Measurements from ENCODE around the gene CEP152. TPM values are rescaled to one million over a fixed set of nuclear protein-coding genes. Genes with fewer than 3 reads are reported as not detected.

CEP152 gene
- total and polyA plus RNA-seq, 11 donors = 0.61 to 3.2 (median 1.6) TPM

DNA sequence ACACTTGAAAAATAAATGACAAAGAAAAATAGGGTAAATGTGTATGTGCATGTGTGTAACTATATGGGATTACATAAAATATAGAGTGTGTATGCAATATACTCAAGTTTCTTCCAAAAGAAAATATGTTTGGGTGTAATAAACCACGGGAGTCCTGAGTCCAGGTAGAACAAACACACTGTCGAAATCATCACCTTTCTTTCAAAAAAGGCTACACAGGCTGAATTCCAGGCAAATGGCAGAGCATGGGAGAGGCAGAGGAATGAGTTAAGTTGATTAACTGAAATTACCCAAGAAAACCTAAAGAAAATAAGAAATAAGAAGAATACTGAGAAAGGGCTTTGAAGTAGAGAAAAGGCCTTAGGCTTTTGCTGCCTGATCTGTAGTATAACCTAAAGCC, 26.1 kb downstream of the CEP152 start:
- intact Hi-C loops (cut with DNase I) = no loop called here
- no peak overlapping the region for H3K27ac ChIP-seq
- H3K9me3 ChIP-seq = no peaks in the 10 kb centered on the region
- ATAC-seq (no peak), DNase-seq (no peak)
- TF ChIP-seq POLR2A (IDR thresholded peaks at IDR 0.05) = no peak
- TF ChIP-seq, protein P1, sequence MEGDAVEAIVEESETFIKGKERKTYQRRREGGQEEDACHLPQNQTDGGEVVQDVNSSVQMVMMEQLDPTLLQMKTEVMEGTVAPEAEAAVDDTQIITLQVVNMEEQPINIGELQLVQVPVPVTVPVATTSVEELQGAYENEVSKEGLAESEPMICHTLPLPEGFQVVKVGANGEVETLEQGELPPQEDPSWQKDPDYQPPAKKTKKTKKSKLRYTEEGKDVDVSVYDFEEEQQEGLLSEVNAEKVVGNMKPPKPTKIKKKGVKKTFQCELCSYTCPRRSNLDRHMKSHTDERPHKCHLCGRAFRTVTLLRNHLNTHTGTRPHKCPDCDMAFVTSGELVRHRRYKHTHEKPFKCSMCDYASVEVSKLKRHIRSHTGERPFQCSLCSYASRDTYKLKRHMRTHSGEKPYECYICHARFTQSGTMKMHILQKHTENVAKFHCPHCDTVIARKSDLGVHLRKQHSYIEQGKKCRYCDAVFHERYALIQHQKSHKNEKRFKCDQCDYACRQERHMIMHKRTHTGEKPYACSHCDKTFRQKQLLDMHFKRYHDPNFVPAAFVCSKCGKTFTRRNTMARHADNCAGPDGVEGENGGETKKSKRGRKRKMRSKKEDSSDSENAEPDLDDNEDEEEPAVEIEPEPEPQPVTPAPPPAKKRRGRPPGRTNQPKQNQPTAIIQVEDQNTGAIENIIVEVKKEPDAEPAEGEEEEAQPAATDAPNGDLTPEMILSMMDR (IDR thresholded peaks at IDR 0.05) = no peak
- peaks cover 0 to 84% (median 5%) of the 10 kb centered on the region in 9 donors for H3K36me3 ChIP-seq
- WGBS, 4 donors = 94 to 100% (median 96%) methylated on average over 2 of the region's 2 CpGs
- no peaks in the 10 kb centered on the region for H3K27me3 ChIP-seq
- no peaks in the 10 kb centered on the region for H3K4me1 ChIP-seq
- no peak overlapping the region for H3K4me3 ChIP-seq

DNA sequence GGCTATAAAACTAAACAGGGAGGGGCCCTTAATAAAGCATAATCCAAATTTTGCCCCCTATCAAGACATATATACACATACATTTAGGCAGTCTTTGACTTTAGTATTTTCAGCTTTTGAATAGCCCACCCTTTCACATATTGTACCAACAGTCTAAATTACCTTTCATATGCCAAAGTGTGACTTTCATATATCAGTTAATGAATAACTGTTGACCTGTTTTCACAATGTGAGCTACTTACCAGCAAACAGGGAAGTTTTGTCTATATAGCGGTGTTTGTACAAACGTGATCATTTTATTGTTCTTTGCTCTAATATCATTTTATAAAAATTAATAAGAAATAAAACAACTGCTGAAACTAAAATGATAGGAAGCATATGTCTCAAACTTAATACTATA, 28.0 kb downstream of the CEP152 start:
- Histone ChIP-seq H3K36me3 (peaks cover 0 to 68% (median 5%) of the 10 kb centered on the region in 9 donors), H3K4me3 (no peak overlapping the region), H3K9me3 (no peaks in the 10 kb centered on the region), H3K27me3 (no peaks in the 10 kb centered on the region), H3K4me1 (peaks cover 0 to 1% (median 0%) of the 10 kb centered on the region in 12 donors), H3K27ac (no peak overlapping the region)
- intact Hi-C loops (cut with DNase I) = no loop called here
- no peak for DNase-seq
- 97 to 99% (median 98%) methylated on average over 2 of the region's 2 CpGs for WGBS, 4 donors
- TF ChIP-seq, protein P1 (IDR thresholded peaks at IDR 0.05) = no peak
- TF ChIP-seq POLR2A (IDR thresholded peaks at IDR 0.05) = no peak
- no peak for ATAC-seq

DNA sequence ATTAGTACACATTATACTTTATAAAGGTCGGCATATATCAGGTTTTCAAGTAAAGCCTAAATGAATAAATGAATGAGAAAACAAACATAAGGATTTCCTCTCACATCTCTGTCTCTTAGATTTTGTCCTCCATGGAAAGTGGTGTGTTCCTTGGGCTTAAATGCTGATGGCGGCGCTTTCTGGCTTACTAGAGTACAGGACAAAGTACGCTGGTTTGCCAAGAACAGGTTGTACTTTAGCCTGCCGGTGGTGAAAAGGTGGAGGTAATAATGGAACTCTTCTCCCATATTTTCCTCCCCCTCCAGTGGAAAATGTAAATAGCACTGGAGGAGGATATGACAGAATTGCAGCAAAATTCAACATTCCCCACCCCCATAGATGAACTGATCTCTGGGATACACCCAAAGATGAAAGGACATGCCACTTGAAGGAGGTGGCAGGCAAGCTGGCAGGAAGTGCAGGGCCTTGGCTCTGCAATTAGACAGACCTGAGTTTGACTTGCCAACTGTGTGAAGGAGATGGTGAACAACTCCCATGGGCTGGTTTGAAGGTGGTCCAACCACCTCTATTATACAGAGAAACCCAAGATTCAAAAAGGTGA, 29.3 kb downstream of the CEP152 start:
- no peak overlapping the region for H3K4me3 ChIP-seq
- H3K27me3 ChIP-seq = no peaks in the 10 kb centered on the region
- 97 to 99% (median 97%) methylated on average over 5 of the region's 5 CpGs for WGBS, 4 donors
- ATAC-seq = no peak
- intact Hi-C loops (cut with DNase I) = no loop called here
- DNase-seq = no peak
- TF ChIP-seq POLR2A (IDR thresholded peaks at IDR 0.05) = no peak
- TF ChIP-seq, protein P1 (IDR thresholded peaks at IDR 0.05) = no peak
- H3K36me3 ChIP-seq = peaks cover 0 to 61% (median 5%) of the 10 kb centered on the region in 9 donors
- no peaks in the 10 kb centered on the region for H3K9me3 ChIP-seq
- H3K27ac ChIP-seq = no peak overlapping the region
- peaks cover 0 to 5% (median 0%) of the 10 kb centered on the region in 12 donors for H3K4me1 ChIP-seq

DNA sequence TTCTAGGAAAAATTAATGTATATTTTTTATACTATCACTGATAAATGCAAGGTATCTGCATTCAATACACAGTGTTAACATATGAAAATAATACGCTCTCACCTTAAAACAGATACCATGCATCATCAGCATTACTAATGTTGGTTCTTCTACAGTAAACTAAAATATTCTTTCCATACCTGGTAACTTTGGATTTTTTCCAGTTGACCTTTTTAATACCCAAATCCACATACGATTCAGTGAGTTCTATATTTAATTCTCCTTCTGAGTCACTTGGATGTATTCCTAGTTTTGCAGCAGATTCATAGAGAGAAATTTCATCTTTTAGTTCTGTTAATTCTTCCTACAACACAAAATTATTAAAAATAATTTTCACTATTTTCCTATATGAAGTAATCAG, 29.9 kb downstream of the CEP152 start:
- peaks cover 0 to 55% (median 5%) of the 10 kb centered on the region in 9 donors for H3K36me3 ChIP-seq
- no peak for DNase-seq
- no peaks in the 10 kb centered on the region for H3K27me3 ChIP-seq
- WGBS, 4 donors = 73 to 82% (median 77%) methylated on average over 2 of the region's 2 CpGs
- peaks cover 0 to 5% (median 0%) of the 10 kb centered on the region in 12 donors for H3K4me1 ChIP-seq
- no peak for ATAC-seq
- H3K9me3 ChIP-seq = no peaks in the 10 kb centered on the region
- H3K27ac ChIP-seq = no peak overlapping the region
- intact Hi-C loops (cut with DNase I) = no loop called here
- TF ChIP-seq POLR2A (IDR thresholded peaks at IDR 0.05) = no peak
- TF ChIP-seq, protein P1 (IDR thresholded peaks at IDR 0.05) = no peak
- no peak overlapping the region for H3K4me3 ChIP-seq

All from heart left ventricle (tissue), 16 donors.